Brain microvascular endothelial cell (primary cell): ENCODE data around the gene TTC9.
A peak's percentile ranks its signal among the peaks of the same experiment; 100 is the strongest.

Source experiments
- DNase-seq: peaks from one replicate; pipeline ENCODE4 v3.0.0-alpha.2; 2020
- H3K27ac ChIP-seq: fragments of 250-450 bp; sonication (Bioruptor Pico); 2 replicates; pipeline ENCODE4 v1.5.1; 2020; ENCODE audit warnings: mild to moderate bottlenecking, moderate library complexity
- H3K27me3 ChIP-seq: fragments of 250-450 bp; sonication (Bioruptor Pico); replicated peaks from 2 replicates; pipeline ENCODE4 v1.5.1; 2020; ENCODE audit warnings: mild to moderate bottlenecking
- H3K36me3 ChIP-seq: fragments of 250-450 bp; sonication (Bioruptor Pico); replicated peaks from 2 replicates; pipeline ENCODE4 v1.5.1; 2020; ENCODE audit warnings: mild to moderate bottlenecking
- H3K4me3 ChIP-seq: 2 replicates; pipeline ENCODE4 v1.5.1; 2011; ENCODE audit warnings: low read depth, mild to moderate bottlenecking, control low read depth, low read length, moderate library complexity
- CTCF ChIP-seq: IDR thresholded peaks from 2 replicates; pipeline ENCODE4 v1.5.1; 2011; ENCODE audit warnings: low read depth, mild to moderate bottlenecking, moderate library complexity, low read length, control low read depth, inconsistent platforms; ENCODE audit errors: missing control alignments
- in situ Hi-C: cut with HindIII; loops from 2 replicates; pipeline ENCODE4 v1.10.0; 2017; ENCODE audit warnings: low sequenced_read_pairs, low pct_ligation_motif_present

Gene TTC9

GRCh38 chr14:70619708-70620107 lies 22.0 kb upstream of the TTC9 start:
- Histone ChIP-seq H3K4me3 (no peak overlapping the region), H3K27me3 (no peaks in the 10 kb centered on the region), H3K27ac (no peak overlapping the region), H3K36me3 (no peaks in the 10 kb centered on the region)
- no peak for TF ChIP-seq CTCF
- in situ Hi-C loops, result no loop called here
- no peak for DNase-seq

- TF ChIP-seq CTCF, result peak; percentile 82
- H3K36me3 ChIP-seq, result no peaks in the 10 kb centered on the region
- no peak overlapping the region for H3K27ac ChIP-seq
- no peak overlapping the region for H3K4me3 ChIP-seq
- in situ Hi-C loops, result no loop called here
- DNase-seq, result peak; percentile 29
- H3K27me3 ChIP-seq, result no peaks in the 10 kb centered on the region
These were observed 19.5 kb upstream of the TTC9 start for GRCh38 chr14:70622111-70622712.

GRCh38 chr14:70624972-70625371 lies 16.7 kb upstream of the TTC9 start:
- H3K4me3 ChIP-seq, result no peak overlapping the region
- in situ Hi-C loops, result no loop called here
- no peak overlapping the region for H3K27ac ChIP-seq
- H3K27me3 ChIP-seq, result no peaks in the 10 kb centered on the region
- no peak for DNase-seq
- H3K36me3 ChIP-seq, result no peaks in the 10 kb centered on the region
- no peak for TF ChIP-seq CTCF

- DNase-seq, result no peak
- no peaks in the 10 kb centered on the region for H3K36me3 ChIP-seq
- no peak for TF ChIP-seq CTCF
- H3K27ac ChIP-seq, result no peak overlapping the region
- H3K4me3 ChIP-seq, result no peak overlapping the region
- in situ Hi-C loops, result no loop called here
- H3K27me3 ChIP-seq, result no peaks in the 10 kb centered on the region
These were observed 9.8 kb upstream of the TTC9 start for GRCh38 chr14:70631948-70632347.

- no peak for TF ChIP-seq CTCF
- no peak overlapping the region for H3K27ac ChIP-seq
These were observed 5.6 kb upstream of the TTC9 start for GRCh38 chr14:70635971-70636595.

GRCh38 chr14:70638416-70638815 lies 3.3 kb upstream of the TTC9 start:
- in situ Hi-C loops, result no loop called here
- no peak for DNase-seq
- Histone ChIP-seq H3K27ac (no peak overlapping the region), H3K27me3 (peaks cover 30% of the 10 kb centered on the region), H3K36me3 (no peaks in the 10 kb centered on the region), H3K4me3 (no peak overlapping the region)
- no peak for TF ChIP-seq CTCF

More at GRCh38 chr14:70635971-70636595, 5.6 kb upstream of the TTC9 start:
- no peak overlapping the region for H3K4me3 ChIP-seq
- H3K27me3 ChIP-seq, result peaks cover 10% of the 10 kb centered on the region
- in situ Hi-C loops, result no loop called here
- H3K36me3 ChIP-seq, result no peaks in the 10 kb centered on the region
- DNase-seq, result no peak
